GM18867 (cell line): Measurements from ENCODE around the gene GSE1.

ENCODE experiments used
- ATAC-seq: cut with Tn5 transposase; IDR thresholded peaks from one replicate; pipeline ENCODE4 v1.9.1; 2021; ENCODE audit warnings: mild to moderate bottlenecking, moderate library complexity; ENCODE audit not compliant: unreplicated experiment

Gene GSE1

DNA sequence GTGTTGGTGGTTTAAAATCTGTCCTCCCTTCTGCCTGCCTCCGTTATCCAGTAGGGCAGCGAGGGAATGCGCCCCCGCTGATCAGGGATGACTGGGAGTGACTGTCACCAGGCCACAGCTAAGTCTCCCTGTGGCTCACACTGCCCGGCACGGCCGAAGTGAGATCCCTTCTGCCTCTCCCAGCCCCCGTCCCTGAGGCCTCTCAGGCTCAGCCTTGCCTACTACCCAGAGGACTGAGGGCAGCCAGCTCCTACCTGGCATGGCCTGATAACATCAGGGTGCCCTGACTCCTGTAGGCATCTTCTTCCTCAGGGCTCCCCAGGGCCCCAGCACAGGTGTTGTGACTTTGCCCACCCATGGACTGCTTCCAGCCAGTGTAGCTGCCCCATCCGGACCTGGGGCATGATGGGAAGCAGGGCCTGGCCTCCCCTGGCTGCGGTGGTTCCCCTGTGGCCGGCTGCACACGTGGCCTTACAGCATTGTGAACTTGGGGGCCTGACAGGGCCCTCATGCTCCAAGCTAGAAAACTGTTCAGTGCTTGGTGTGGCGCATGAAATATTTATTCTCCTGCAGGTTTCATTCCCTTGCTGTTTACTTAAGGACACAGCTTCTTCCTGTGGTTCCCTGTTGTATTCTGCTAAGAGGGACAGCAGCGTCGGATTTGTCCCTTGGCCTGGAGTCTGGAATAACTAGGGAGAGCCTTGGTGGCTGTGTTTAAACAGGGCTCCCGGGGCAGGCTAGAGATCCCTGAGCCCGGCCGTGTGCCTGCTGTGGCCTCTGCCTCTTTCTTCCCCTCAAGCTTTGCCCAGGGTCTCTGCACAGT, 45.6 kb downstream of the GSE1 start:
- no peak for ATAC-seq

DNA sequence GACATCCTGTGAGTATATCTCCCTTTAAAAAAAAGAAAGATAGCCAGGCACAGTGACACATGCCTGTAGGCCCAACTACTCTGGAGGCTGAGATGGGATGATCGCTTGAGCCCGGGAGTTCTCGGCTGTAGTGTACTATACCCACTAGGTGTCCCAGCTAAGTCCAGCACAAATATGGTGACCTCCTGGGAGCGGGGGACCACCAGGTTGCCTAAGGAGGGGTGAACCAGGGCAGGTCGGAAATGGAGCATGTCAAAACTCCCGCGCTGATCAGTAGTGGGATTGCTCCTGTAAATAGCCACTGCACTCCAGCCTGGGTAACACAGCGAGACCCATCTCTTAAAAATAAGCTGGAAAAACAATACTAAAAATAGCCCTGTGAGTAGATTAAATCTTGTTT, 46.2 kb downstream of the GSE1 start:
- no peak for ATAC-seq

DNA sequence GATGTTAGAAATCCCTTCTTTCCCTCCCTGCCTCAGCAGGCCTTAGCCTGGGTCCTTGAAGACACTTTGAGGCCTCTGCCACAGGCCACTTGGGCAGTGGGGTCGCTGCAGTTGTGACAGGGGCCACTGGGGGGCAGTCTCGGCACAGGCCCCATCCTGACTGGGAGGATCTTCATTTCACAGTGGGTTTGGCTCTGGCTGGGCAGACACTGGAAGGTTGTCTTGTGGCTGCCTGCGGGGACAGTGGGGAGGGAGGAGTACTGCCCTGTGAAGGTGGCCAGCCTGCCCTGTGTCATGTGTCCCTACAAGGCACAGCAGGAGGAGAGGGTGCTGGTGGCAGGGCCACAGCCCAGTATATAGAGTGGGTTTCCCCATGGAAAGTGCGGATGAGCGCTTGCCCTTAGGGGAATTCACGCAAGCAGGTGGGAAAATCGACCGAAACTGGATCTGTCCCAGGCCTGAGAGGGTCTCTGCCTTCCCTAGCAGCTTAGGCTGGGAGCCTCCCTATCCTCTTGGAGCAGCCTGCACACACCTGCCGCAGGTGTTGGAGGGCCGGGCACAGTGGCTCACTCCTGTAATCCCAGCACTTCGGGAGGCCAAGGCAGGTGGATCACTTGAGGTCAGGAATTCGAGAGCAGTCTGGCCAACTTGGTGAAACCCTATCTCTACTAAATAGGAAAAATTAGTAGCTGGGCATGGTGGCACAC, 46.8 kb downstream of the GSE1 start:
- peak; percentile 50 for ATAC-seq

DNA sequence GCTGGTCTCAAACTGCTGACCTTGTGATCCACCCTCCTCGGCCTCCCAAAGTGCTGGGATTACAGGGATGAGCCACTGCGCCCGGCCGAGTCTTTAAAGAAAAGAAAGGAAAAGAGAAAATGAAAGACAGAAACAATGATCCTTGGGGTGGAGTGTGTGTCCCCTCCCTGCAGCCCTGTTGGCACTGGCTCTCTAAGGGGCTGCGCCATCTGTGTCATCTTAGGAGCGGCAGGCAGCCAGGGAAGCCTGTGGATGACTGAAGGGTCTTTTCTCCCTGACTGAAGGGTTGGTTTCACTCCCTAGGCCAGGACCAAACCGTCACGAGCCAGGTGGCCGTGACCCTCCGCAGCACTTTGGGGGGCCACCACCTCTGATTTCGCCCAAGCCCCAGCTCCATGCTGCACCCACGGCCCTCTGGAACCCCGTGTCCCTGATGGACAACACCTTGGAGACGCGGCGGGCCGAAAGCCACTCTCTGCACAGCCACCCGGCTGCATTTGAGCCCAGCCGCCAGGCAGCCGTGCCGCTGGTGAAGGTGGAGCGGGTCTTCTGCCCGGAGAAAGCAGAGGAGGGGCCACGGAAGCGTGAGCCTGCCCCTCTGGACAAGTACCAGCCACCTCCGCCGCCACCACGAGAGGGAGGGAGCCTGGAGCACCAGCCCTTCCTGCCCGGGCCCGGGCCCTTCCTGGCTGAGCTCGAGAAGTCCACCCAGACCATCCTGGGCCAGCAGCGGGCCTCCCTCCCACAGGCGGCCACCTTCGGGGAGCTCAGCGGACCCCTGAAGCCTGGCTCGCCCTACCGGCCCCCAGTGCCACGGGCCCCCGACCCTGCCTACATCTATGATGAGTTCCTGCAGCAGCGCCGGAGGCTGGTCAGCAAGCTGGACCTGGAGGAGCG, 48.0 kb downstream of the GSE1 start:
- no peak for ATAC-seq

DNA sequence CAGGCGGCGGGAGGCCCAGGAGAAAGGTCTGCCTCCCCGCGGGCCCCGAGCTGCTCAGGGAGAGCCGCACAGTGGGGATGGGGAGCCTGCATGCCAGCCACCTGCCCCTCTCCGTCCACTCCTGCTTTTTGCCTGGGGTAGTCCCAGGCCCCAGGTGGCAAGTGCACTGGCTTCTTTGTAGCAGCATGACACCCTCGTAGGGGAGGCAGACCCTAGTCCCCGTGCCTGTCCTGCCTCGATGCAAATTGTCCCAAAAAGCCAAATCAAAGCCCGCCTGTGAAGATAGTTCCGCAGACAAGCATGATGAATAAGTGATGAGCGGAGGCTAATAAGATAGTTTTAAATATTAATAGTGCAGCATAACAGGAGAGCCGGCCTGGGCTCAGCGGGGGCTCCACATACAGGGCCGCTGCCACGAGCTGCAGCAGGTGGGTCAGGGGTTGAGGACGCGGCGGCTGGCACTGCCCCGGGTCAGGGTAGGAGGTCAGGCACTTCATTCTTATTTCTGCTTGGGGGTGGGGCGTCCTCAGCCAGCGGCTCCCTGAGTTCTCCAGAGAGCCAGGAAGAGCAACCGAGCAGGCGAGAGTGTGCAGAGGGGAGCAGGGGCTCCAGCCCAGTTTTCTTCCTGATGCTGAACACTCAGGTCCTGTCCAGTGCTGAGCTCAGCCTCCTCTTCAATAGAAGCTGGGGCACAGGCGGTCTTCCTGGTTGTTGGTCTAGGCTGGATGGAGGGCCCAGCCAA, 48.8 kb downstream of the GSE1 start:
- no peak for ATAC-seq

DNA sequence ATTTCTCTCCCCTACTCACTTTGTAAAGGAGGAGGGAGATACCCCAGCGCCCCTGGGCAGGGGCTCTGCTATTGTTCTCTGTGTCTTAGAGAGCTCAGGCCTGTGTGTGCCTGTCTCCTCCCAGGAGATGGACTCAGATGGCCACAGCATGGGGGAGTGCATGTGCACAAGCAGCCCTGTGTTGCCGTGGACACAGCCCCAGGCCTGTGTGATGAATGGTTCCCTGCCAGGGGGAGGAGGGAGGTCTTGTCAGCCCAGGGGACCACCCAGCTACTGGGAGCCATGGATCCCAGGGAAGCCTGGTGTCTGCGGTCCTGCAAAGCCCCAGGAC, 49.3 kb downstream of the GSE1 start:
- ATAC-seq: no peak

DNA sequence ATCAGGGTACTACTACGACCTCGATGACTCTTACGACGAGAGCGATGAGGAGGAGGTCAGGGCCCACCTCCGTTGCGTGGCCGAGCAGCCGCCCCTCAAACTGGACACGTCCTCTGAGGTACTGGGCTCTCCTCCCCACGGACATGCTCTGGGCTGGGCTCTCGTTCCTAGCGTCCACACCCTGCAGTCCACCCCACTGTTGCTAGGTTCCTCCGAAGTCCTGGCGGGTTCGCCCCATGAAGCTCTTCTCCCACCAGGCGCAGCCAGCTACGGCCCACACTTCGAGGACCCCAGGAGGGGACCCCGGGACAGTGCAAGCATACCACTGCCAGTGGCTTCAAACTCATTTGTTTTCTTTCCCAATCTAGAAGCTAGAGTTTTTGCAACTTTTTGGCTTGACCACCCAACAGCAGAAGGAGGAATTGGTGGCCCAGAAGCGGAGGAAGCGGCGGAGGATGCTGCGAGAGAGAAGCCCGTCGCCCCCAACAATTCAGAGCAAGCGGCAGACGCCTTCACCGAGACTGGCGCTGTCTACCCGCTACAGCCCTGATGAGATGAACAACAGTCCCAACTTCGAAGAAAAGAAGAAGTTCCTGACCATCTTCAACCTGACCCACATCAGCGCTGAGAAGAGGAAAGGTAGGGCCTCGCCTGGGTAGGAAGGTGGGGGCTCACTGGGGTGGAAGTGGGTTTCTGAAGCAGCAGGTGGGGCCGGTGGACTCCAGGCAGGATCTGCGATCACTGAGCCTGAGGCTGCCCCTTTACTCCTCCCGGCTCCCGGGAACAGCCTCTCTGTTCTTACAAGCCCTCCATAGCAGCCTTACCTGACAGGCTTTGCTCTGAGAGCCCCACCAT, 50.1 kb downstream of the GSE1 start:
- ATAC-seq: no peak

DNA sequence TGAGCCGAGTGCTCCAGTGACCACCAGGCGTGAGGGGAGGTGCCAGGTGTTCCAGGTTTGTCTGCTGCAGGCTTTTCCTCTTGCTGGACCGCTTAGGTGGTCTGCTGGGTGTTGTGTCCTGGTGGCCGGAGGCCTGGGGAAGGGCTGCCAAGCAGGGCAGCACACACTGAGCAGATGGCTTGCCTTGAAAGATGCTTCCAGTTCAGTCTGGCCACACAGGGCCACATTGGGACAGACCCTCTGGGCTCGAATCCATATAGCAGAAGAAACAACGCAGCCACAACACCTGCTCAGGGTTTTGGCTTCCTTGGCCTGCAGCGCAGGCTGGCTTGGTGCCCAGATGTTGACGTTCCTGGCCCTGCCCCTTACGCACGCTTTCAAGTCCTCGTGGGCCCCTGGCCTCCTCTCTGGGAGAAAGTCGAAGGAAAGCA, 50.8 kb downstream of the GSE1 start:
- ATAC-seq: no peak

DNA sequence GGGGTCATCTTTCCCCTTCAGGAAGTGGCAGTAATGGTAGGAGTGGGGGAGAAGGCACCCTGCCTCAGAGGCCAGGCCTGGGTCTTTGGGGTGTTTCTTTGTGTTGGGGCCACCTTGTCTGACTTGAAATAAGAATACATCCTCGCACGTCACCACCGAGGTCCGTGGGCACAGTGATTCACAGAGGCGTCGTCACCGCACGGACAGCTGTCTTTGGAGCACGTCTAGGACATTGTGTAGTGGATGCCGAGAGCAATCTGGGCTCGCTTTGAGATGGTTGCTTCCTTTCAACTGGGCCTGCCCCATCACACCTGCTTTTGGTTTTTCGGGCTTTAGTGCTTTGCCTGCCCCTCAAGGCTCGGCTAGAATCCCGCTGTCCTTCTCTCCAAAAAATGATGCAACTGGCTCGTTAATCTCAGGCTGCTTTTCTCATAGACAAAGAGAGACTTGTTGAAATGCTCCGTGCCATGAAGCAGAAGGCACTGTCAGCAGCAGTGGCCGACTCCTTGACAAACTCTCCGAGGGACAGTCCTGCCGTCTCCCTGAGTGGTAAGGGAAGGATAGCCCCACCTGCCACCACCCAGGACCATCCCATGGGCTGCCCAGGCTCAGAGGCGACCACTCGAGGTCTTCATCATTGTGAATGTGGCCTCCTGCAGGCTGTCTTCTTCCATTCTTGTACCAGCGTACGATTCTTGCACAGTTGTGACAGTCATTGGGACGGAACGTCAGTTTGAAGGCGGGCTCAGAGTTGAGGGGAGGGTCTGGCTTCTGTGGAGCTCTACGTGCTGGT, 51.7 kb downstream of the GSE1 start:
- no peak for ATAC-seq

DNA sequence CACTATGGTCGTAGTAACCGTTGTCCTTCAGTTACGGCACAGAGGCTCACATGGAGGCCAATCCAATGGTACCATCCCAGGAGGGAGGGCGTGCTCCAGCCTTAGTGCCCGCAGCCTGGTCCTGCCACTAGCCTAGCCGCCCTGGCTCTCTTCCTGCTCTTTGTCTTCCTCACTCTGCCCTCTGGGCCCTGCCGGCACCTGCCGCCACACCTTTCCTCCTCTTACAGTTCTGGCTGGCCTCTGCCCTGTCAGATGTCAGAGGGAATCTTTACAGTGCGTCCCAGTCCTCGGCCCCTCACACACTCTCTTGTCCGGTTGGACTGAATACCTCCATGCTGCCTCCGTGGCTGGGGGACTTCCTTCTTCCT, 52.2 kb downstream of the GSE1 start:
- ATAC-seq: no peak

DNA sequence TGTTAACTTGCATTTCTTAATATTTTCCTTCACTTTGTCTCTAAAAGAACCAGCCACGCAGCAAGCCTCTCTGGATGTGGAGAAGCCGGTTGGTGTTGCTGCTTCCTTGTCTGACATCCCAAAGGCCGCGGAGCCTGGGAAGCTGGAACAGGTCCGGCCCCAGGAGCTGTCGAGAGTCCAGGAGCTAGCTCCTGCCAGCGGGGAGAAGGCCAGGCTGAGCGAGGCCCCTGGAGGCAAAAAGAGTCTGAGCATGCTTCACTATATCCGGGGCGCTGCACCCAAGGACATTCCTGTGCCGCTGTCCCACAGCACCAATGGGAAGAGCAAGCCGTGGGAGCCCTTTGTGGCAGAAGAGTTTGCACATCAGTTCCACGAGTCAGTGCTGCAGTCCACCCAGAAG, 52.8 kb downstream of the GSE1 start:
- no peak for ATAC-seq

DNA sequence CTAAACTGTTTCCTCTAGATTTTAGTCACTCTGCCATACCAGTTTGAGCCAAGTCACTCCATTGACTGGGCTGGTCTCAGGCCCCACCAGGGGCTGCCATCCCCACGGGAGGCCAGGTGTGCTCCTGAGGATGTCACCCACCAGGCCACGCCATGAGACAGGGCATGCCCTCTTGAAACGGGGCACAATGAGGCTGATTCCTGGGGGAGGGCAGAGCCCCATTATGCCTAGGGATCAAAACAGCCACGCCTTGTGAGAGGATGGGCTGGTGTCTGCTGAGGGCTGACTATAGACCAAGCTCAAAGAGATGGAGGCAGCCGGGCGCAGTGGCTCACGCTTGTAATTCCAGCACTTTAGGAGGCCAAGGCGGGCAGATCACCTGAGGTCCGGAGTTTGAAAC, 54.1 kb downstream of the GSE1 start:
- ATAC-seq: no peak

DNA sequence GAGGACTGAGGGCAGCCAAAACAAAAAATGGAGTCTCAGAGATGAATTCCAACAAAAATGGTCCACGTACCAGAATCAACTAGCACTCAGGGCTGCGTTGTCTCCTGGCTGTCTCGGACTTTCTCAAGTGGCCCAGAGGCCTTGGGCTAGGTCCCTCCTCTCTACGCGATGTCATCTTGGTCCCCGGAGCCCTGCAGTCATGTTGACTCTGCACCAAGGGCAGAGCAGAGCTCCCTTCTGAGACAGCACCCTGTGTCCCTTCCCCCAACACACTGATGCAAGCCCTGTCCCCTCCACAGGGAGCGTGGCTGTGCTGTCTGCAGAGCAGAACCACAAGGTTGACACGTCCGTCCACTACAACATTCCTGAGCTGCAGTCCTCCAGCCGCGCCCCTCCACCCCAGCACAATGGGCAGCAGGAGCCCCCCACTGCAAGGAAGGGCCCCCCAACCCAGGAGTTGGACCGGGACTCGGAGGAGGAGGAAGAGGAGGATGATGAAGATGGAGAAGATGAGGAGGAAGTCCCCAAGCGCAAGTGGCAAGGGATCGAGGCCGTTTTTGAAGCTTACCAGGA, 54.8 kb downstream of the GSE1 start:
- ATAC-seq: no peak

DNA sequence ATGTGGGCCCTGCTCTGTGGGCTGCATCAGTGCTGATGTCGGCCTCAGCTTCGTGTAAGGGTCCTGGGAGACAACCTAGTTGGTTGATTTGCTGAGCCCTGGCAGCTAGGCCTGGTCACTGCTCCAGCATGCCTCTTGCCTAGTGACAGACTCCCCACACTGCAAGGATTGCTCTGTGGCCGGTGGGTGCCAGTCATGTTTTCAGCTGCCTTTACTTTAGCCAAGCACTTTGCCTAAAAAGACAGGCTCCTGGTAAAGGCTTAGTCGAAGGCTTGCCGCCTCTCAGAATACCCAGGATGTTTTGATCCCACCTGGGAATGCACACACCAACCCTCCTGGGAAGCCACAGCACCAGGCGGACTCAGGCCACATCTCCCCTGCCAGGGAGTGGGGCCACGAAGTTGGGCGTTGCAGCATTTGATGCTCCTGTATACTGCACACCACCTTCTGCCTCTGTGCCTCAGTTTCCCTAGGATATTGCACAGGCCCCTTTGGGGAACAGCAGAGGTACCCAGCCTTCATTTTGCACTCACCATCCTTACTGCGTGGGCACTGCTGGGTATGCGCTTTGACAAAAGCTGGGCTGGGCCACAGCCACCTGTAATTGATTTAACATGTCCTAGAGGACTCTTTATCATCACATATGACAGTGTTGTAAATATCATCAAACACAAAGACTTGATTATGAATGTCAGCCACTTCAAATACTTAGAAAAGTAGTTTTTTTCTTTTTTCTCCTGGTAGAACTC, 55.7 kb downstream of the GSE1 start:
- ATAC-seq: no peak

DNA sequence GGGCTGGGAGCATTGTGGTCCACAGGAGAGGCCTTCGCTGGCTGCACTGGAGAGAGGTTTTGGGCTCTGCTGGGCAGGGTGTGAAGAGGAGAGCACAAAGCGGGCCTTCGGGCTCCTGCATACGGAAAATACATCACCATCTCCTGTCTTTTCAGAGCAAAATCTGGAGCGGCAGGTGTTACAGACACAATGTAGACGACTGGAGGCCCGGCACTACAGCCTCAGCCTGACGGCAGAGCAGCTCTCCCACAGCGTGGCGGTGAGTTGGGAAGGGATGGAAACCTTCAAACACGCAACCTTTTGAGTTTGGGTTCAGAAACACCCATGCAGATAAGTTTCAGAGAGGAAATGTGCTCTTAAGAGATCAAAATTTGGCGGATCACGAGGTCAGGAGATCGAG, 57.7 kb downstream of the GSE1 start:
- no peak for ATAC-seq

DNA sequence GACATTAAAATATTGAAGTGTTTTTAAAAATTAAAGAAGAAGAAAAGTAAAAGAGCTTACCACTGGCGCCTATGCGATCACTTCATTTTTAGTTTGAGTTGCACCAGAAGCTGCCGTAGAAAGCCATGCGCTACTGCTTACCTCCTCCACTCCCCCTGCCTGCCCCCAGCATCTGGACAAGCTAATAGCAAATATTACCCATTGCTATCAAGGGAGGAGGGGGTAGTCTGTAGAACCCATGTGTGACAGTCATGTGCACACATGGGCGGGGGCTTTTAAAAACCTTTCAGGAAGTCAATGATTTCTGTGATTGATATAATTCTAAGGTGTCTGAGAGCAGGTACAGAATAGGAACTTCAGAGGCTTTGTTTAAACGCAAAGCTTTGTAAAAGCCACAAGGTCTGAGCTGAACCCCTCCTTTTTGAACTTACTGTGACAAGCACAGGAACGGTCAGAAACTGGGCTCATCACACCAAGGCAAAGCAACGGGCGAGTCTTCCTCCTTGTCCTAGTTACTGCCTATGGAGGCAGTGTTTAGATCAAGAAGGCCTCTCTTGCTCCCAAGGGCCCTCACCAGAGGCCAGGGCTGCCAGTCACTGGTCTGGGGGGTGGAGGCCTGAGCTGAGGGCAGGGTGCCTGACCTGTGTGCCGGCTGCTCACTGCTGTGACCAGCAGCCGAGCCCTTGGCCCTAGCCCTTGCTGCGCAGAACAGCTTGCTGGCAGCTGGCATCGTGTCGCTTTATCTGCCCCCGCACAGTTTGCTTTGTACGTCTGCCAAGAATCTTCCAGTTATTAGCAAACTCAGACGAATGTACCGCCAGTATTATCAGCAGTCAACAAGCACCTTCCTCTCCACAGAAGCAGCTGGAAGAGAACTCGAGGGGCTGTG, 60.7 kb downstream of the GSE1 start:
- ATAC-seq: no peak

DNA sequence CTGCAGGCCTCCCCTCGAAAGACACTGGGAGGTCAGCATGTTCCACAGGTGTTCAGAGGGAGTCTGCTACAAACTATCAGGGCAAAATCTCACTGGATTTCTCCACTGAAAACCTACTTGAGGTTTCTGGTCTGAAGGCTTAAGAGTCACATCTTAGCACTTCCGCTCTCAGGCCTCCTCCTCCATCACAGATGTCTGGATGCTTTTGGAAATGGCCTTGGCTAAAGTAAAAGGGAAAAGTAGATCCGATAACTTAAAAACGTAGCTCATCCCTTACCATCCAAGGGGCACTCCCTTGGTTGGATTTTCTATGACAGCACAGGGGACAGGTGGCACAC, 61.3 kb downstream of the GSE1 start:
- no peak for ATAC-seq
